Measurements from ENCODE around the gene ARHGEF7.

Gene ARHGEF7

DNA sequence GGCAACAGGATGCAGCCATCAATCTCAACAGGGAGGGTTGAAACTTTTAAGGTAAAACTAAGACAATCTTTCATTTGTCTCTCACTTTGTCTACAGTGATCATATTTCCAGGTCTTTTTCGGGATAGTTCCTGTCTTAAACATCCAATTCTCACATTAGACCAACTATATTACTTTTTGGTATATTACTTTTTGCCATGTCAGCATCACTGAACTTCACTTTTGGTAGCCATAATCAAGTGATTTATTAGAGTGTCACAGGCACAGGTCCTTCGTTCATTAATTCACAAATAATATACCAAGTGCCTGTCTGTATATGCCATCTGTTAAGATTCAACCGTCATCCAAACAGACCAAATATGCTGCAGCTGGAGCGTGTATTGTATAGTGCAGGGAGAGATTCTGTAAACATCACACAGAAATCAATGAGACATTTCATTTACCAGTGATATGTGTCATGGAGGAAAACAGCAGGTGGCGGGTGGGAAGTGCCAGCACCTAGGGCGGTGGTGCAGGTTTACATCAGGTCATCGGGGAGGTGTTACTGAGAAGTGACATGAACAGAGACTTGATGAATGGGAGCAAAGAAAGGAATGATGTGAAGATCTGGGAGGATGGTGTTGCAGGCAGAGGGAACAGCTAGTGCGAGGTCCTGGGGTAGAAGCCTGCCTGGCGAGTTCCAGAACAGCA lies 24.9 kb downstream of the ARHGEF7 start:
- DNase-seq, result no peak

DNA sequence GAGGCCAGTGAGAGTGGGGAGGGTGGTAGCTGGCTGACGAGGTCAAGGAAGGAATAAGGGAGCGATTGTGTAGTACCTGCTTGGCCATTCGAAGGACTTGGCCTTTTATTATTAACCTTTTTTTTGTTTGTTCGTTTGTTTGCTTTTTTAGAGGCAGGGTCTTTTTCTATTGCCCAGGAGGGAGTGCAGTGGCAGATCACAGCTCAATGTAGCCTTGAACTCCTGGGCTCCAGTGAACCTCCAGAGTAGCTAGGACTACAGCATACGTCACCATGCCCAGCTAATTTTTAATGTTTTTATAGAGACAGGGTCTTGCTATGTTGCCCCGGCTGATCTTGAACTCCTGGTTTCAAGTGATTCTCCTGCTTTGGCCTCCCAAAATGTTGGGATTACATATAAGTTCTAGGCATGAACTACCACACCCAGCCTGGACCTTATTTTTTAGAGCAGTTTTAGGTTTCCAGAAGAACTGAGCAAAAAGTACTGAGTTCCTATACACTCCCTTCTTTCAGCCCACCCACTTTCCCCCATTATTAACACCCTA lies 25.5 kb downstream of the ARHGEF7 start:
- no peak for DNase-seq

DNA sequence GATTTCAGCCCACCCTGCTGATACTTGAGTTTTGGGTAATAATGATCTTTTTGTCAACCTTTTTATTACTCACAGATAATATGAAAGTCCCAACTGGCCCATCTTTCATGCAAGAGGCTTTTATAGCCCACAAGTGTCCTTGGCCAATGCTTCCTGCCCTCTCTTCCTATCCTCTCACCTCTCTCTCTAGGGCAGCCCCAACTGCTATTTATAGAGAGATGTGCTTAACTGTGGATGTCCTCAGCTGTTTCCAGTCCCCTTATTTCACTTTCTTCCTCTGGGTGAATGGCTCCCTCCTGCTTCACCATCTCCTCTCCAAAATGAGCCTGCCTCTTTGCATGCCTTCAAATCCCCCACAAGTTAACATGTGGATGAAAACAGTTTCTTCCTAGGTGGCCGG lies 27.4 kb downstream of the ARHGEF7 start:
- DNase-seq, result no peak

DNA sequence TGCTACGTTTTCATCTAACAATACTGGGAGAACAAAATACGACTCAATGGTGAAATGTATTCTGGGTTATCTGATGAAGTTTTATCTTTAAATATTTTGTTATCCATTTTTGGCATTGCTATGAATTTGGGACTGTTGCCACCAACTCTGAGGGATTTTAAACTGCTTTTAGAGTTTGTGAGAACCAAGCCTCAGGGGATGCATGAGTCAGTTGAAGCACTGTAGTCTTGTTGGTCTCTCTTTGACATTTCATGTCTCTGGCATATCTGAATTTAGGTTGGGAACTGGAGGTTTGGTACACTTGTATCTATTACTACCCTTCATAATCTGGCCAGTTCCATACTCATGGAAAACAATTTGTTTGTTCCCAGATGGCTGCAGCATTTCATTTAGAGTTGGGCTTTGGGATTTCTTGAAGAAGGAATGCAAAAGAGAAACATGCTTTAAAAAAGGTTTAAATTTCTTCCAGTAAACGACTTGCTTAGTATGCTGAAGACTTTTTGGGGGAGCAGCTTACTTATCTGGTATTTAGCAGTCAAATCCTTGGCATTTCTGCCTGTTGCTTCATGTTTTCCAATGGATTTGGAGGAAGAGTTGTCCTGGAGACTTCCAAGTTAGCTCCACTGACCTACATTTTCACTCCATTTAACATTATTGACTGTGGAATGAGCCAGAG lies 28.9 kb downstream of the ARHGEF7 start:
- no peak for DNase-seq

DNA sequence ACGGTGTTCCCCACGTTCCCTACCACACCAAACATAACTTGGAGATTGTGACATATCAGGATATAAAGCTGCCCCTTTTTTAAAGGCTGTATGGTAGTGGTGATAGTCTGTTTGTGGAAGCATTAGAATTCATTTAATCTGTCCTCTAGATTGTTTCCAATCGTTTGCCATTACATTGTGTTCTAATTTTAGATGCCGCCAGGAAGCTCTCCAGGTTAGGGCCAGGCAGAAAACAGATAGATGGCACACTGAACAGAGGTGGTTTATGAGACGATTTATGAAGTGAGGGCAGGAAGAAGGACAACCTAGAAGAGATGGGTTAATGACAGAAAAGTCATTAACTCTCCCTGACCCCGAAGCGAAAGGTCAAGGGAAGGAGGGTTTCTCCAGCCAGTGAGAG lies 30.0 kb downstream of the ARHGEF7 start:
- DNase-seq, result no peak

DNA sequence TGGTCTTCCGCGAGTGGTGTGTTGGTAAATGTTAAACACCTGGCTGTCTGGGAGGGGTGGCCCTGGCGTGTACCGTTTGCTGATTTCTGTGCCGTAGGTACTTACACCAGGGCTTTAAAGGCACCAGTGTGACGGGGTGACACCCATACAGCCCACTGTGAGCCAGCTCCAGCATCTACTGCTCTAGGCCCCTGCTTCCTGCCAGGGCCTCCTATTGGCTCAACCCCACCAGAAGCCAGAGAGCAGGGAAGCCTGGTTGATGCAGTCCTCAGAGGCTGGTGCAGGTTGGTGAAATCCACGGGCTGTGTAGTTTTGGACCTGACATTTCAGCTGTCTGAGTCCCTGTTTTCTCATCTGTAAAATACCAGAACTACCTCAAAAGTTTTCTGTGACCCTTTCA lies 30.4 kb downstream of the ARHGEF7 start:
- DNase-seq, result no peak

DNA sequence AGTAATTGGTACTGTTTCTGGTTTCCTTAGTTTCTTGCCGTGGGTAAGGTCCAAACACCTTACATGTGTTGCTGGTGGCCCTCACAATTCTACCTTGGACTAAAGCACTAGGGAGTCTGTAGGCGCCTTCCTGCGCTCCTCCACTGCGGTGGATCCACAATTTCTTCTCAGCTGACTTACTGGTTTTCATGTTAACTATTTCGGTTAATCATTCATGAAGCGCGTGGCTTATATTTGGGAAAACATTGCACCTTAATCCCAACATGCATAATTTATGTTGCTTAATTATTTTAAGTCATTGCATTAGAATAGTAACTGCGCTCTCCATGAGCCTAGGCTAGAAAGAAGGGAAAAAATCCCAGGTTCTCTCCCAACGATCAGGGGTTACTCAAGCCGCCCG lies 37.7 kb downstream of the ARHGEF7 start:
- no peak for DNase-seq

DNA sequence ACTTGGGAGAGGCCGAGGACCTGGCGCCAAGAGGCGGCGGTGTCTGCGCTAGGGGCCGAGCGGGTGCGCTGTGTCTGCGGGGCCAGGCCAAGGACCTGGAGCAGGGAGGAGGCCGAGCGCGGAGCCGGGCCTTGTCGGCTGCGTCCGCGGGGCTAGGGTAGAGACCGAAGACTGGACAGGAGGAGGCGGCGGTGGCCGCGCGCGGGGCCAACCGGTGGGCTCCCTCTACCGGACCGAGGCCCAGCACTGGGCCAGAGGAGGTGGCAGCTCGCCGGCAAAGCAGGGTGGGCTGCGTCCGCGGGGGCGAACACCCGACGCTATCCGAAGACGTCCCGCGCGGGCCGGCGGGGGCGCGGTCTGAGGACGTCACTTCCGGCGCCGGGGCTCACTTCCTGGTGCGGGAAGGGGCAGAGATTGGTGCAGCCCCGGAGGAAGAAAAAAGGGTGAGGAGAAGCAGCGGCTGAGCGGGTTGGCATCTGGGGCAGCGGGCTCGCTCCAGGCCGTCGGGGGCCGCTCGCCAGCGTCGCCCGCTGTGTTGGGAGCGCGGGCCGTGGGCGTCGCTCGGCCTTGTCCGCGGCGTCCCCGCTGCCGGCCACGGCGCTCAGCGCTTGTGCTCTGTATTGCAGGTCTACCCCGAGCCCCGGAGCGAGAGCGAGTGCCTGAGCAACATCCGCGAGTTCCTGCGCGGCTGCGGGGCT lies 38.3 kb downstream of the ARHGEF7 start:
- DNase-seq, result peak; percentile 91

DNA sequence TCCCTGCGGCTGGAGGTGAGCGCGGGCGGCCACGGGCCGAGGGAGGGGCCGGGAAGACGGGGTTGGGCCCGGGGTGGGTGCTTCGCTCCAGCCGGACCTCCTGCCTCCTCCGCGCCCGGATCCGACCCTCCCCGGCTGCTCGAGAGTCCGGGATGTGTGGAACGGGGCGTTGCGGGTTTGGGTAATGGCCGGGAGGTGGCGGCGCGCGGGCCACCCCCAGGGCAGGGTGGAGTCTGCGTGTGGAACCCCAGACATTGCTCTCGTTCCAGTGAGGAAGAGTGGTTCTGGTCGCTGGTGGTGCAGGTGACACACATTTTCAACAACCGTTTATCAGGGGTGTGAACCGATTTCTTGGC lies 38.8 kb downstream of the ARHGEF7 start:
- DNase-seq, result peak; percentile 66

DNA sequence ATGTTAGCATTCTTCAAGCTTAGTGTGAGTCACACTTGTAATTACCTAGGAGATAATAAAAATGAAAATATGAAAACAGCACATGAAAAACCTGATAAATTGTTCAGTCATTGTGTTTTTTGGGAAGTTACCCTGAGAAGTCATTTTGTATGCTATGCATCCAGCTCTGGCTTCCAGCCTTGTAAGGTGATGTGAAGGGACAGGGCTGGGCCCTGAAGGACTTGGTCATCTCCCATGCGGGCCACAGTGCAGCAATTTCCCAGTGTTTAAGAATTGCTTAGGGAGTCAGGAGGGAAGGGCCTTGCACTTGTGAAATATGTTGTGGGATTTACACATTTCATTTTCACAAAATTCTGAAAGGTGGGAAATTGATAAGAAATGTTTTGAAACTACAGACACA lies 41.3 kb downstream of the ARHGEF7 start:
- DNase-seq, result no peak

DNA sequence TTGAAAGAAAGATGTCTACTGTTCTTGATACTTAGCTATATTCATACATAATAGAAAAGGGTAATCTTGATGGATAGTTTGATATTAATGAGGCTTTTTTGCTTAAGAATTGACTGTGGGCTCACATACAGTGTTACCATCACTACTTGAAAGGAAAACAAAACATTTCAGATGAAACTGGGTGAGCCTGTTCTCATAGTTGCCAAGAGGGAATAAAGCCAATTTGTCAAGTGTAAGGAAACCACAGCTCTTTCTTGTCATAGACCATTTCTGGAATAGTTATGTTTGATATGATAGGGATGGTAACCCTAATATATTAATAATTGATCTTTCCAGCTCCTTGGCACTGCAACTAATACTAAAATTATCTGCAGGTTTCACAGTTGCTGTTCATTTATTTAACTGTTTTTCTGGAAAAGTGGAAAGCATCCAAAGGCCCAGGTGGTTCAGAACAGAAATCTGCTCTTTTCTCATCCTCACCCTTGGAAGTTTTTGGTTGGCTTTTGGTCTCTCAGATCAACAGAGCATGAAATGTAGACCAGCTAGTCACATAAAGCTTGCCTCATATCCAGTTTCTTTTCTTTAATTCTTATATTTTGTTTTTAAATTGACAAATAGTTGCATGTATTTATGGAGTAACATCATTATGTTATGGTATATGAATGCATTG lies 43.2 kb downstream of the ARHGEF7 start:
- no peak for DNase-seq

DNA sequence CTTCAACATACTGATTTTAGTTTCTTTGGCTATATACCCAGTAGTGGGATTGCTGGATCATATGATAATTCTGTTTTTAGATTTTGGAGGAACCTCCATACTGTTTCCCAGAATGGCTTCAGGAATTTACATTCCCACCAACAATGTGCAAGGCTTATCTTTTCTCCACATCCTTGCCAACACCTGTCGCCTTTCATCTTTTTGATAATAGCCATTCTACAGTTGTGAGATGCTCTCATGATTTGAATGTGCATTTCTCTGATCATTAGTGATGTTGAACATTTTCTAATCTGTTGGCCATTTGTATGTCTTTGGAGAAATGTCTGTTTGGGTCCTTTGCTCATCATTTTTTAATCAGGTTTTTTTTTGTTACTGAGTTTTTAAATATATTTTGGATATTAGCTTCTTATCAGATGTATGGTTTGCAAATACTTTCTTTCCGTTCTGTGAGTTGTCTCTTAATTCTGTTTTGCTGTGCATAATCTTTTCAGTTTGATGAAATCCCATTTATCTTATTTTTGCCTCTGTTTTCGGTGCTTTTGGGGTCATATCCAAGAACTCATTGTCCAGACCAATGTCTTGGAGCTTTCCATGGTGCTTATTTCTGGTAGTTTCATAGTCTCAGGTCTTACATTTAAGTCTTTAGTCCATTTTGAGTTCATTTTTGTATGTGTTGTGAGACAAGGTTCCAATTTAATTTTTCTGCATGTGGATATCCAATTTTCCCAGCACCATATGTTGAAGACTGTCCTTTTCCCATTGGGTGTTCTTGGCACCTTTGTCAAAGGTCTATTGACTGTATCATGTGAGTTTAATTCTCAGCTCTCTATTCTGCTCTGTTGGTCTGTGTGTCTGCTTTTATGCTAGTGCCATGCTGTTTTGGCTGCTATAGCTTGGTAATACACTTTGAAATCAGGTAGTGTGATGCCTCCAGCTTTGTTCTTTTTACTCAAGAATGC lies 44.5 kb downstream of the ARHGEF7 start:
- no peak for DNase-seq

DNA sequence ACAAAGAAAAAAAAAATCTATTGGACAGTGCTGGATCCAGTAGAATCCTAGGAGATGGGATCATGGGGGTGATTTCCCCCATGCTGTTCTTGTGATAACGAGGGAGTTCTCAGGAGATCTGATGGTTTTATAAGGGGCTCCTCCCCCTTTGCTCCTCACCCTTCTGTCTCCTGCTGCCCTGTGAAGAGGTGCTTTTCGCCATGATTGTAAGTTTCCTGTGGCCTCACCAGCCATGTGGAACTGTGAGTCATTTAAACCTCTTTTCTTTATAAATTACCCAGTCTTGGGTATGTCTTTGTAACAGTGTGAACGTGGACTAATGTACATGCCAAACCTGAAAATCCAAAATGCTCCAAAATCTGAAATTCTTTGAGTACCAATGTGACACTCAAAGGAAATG lies 45.5 kb downstream of the ARHGEF7 start:
- DNase-seq, result no peak

DNA sequence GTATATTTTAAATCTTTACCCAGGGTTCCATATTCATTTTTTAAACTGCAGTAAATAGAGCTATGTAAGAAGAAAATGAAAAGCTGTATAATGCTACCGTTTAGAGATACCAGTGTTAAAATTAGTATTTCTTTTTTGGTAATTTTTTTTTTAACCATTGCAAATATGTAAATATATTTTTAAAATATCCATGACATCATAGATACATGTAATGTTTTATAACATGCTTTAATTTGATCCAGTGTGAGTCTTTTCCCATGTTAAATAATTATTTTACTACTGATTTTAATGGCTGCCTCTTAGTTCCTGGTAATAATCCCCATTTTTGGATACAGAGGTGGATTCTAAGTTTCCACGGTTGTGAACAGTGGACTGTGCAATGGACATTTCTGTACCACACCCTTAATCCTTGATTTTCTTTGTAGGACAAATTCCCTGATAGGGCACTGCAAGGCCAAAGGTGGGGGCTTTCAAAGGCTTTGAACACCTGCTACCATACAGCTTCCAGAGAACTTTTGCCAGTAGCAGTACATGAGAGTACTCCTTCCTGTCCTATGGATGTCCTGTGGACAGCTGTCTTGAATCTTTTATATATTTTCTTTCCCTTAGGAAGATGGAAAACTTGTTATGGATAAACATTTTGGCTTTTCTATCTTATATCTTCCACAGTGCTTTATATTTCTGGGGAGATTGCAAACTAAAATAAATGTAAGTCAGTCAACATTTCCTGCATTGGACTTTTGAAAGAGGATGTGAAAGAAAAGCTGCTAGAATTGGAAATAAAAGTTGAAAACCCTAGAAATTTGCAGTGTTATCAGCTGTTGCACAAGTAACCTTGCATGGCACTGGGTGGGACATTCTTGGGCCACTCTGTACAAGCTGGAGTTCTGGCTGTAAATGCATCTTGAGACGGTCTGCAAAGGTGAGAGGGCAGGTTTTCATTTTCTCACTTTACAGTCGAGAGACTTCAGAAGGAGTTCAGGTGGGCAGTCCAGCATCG lies 46.8 kb downstream of the ARHGEF7 start:
- no peak for DNase-seq

DNA sequence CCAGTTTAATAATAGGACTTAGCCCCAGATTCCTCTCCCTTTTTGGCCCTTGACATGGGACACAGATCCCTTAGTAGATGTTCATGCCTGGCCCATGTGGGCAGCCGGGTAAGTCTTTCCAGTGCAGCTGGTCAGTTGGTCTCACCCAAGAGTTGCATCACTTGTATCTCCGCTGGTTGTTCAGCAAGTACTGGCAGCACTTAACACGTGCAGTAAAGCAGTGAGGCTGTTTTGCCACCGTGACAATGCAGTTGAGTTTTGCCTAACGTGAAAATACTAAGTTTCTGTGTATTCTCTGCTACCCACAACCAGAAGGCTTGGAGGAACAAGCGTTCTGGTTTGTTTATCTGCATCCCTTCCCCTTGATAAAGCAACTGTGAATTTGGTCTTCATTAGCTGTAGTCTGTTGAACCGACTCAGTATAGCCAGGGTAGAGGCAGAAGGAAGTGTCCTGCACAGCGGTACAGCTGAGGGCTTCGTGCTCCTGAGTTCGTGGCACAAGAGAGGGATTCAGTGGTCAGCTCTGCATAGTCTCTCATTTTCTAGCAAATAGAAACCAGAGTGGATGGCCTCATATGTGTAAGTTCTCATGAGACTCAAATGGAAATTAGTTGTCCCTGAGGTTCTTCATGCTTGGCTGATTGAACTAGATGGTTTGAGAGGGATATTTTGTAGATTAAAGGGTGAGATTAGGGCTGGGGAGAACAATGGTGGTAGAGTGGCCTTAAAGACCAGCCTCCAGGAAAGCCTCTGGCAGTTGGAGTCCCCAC lies 50.3 kb downstream of the ARHGEF7 start:
- no peak for DNase-seq

DNA sequence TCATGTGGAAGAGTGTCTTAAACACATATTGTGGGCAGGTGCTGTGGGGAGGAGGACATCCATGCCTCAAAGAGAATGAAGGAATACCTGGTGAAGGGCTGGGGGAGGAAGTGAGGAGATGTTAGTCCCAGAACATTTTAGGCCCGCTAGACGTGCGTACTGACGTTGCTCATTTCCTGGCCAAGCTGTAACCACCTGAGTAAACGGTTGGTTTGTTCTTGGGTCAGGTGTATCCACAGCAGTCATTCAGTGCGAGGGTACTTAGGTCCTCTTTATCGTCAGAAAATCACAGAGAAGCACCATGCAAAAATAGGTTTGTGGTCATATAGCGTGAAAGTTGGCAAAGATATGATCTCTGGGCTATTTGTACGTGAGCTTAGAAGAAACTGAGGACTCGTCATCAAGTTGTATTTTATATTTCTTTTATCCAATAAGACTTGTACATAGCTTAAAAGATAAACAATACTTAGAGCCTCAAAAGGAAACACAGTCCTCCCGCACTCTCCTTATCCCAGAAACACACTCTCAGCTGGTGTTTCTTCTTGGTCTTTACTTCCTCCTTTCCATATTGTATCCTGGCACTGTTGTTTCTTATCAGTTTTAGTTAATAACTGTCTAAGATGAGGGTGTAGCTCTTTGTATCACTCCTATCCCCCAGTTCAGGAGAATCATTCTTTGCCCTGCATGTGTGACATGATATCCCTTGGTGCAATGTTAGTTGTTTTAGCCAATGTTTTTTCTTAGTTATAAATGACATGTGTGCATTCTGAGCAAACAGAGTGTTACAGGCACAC lies 52.0 kb downstream of the ARHGEF7 start:
- DNase-seq, result no peak

DNA sequence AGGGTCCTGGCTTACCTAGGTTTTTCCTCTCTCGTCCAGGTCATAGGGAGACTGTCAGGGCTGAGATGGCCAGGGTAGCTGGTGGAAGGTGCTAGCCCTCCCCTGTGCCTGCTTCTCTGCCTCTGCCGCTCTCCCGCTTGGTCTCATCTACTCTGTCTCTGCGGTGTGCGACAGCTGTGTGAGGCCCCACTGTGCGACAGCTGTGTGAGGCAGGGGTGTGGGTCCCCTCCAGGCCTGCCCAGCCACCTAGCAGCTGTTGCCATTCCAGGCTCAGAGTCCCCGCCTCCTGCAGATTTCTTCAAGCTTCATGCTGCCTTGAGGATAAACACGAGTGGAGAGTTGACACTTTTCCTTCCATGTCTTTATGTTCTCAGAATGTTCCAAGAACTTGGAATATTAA lies 53.0 kb downstream of the ARHGEF7 start:
- DNase-seq, result no peak

DNA sequence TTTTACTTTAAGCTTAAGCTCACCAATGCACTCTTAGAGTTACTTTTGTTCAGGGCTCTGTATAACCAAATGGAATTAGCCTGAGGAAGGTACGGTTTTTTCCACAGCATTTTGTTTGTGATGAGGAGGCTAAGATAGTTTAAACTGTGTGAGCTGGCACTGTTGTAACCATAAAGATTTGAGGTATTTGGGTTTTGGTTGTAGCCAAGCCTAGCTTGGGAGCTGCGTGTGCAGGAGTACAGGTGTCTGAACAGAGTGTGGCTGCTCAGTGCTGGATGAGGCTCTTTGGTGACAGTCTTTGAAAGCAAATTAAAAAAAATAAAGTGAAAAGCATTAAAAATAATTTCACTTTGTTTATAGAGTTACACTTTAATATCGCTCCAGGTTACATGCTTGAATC lies 56.0 kb downstream of the ARHGEF7 start:
- no peak for DNase-seq

DNA sequence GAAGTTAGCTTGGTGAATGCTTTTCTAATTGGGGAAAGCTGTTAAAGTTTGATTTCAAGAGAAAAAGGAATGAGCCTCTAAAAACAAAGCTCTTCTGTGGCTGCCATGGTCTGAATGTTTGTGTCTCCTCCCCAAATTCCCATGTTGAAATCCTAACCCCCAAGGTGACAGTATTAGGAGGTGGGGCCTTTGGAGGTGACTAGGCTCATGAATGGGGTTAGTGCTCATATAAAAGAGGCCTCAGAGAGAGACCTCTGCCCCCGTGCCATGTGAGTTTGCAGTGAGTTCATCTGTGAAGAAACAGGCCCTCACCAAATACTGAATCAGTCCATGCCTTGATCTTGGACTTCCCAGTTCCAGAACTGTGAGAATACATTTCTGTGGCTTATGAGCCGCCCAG lies 56.5 kb downstream of the ARHGEF7 start:
- DNase-seq, result no peak

Data from CD4-positive, alpha-beta T cell treated with Interleukin-17A for 4 hours (primary cell).